GM12864 (cell line): ENCODE measurements around the gene TNIP3.

Experiments
- DNase-seq: peaks from one replicate; pipeline ENCODE4 v3.0.0-alpha.2; 2011; ENCODE audit warnings: low read depth
- H3K4me3 ChIP-seq: 2 replicates; pipeline ENCODE4 v1.5.1; 2011; ENCODE audit warnings: mild to moderate bottlenecking, low read depth, low read length, control low read depth
- TF ChIP-seq, protein P1 (sequence below): IDR thresholded peaks from 2 replicates; pipeline ENCODE4 v1.5.1; 2011; ENCODE audit warnings: low read depth, mild to moderate bottlenecking, moderate library complexity, low read length, control low read depth, inconsistent platforms; ENCODE audit errors: missing control alignments

The TNIP3 gene

GRCh38 chr4:121148000-121148399 lies 16.1 kb downstream of the TNIP3 start:
- H3K4me3 ChIP-seq = no peak overlapping the region
- TF ChIP-seq, protein P1, sequence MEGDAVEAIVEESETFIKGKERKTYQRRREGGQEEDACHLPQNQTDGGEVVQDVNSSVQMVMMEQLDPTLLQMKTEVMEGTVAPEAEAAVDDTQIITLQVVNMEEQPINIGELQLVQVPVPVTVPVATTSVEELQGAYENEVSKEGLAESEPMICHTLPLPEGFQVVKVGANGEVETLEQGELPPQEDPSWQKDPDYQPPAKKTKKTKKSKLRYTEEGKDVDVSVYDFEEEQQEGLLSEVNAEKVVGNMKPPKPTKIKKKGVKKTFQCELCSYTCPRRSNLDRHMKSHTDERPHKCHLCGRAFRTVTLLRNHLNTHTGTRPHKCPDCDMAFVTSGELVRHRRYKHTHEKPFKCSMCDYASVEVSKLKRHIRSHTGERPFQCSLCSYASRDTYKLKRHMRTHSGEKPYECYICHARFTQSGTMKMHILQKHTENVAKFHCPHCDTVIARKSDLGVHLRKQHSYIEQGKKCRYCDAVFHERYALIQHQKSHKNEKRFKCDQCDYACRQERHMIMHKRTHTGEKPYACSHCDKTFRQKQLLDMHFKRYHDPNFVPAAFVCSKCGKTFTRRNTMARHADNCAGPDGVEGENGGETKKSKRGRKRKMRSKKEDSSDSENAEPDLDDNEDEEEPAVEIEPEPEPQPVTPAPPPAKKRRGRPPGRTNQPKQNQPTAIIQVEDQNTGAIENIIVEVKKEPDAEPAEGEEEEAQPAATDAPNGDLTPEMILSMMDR = no peak
- no peak for DNase-seq

GRCh38 chr4:121146530-121146929 lies 17.6 kb downstream of the TNIP3 start:
- TF ChIP-seq, protein P1 = no peak
- no peak overlapping the region for H3K4me3 ChIP-seq
- DNase-seq = no peak

DNA sequence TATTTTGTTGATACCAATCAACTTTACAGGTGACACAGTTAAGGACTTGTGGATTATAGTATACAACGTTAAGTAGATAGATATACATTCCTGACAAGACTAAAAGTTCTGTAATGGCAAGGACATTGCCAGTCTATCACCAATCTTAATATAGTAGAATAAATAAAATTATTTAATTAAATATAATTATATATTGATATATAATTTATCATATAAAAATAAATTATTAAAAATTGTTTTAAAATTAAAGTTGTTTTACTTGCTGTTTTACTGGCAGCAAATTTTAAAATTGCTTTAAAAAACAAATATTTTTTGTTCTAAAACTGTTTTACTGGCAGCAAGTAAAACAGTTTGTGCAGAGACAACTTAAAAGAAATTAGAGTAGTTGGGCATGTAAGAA lies 18.7 kb downstream of the TNIP3 start:
- TF ChIP-seq, protein P1 = no peak
- no peak overlapping the region for H3K4me3 ChIP-seq
- DNase-seq = no peak

- TF ChIP-seq, protein P1 = no peak
- no peak overlapping the region for H3K4me3 ChIP-seq
- no peak for DNase-seq
Observed at GRCh38 chr4:121144021-121144420, 20.1 kb downstream of the TNIP3 start.

- H3K4me3 ChIP-seq = no peak overlapping the region
- no peak for DNase-seq
- TF ChIP-seq, protein P1 = no peak
Observed at GRCh38 chr4:121143131-121143530, 21.0 kb downstream of the TNIP3 start.

- DNase-seq = no peak
- TF ChIP-seq, protein P1 = no peak
- no peak overlapping the region for H3K4me3 ChIP-seq
Observed at GRCh38 chr4:121140716-121141460, 23.2 kb downstream of the TNIP3 start.
